A673 (cell line): ENCODE data around the gene MRGPRE. TPM values are rescaled to one million over a fixed set of nuclear protein-coding genes. Genes with fewer than 3 reads are reported as not detected.

ENCODE experiments used
- BruUV-seq: library from RNA; stranded (reverse); fragments of 400-500 nt; replicated peaks from 2 replicates; lab custom pipeline; 2021; lab: Mats Ljungman, UMichigan
- CTCF ChIA-PET: fragments of 300-600 bp; sonication (Branson Sonifier 250); formaldehyde crosslinking; loops from one replicate; lab custom pipeline; 2022; ENCODE audit warnings: antibody characterized with exemption; lab: Charles Lee
- POLR2A ChIA-PET: fragments of 300-600 bp; sonication (Branson Sonifier 250); formaldehyde crosslinking; loops from one replicate; lab custom pipeline; 2022; ENCODE audit warnings: antibody characterized with exemption; ENCODE audit not compliant: low non-redundant PET; lab: Charles Lee
- DNase-seq: peaks from one replicate; pipeline ENCODE4 v3.0.0-alpha.2; 2015; ENCODE audit warnings: low spot score
- H3K27ac ChIP-seq: fragments of 200-600 bp; sonication (generic); 2 replicates; pipeline ENCODE4 v1.5.1; 2016; ENCODE audit warnings: mixed run types, low read depth, mild to moderate bottlenecking, mixed read lengths, antibody characterized with exemption, low read length; ENCODE audit not compliant: poor library complexity, severe bottlenecking
- H3K27me3 ChIP-seq: fragments of 200-600 bp; sonication (generic); replicated peaks from 2 replicates; pipeline ENCODE4 v1.6.1; 2017; ENCODE audit warnings: mixed run types, low read depth, mild to moderate bottlenecking, mixed read lengths, antibody characterized with exemption, low read length; ENCODE audit not compliant: insufficient read depth, poor library complexity
- H3K36me3 ChIP-seq: fragments of 200-600 bp; sonication (generic); 2 replicates; pipeline ENCODE4 v1.6.1; 2016; ENCODE audit warnings: mixed run types, mild to moderate bottlenecking, mixed read lengths, antibody characterized with exemption, low read length; ENCODE audit not compliant: insufficient read depth, poor library complexity, severe bottlenecking
- H3K4me1 ChIP-seq: fragments of 200-600 bp; sonication (generic); 2 replicates; pipeline ENCODE4 v1.6.1; 2017; ENCODE audit warnings: mixed run types, mild to moderate bottlenecking, mixed read lengths, antibody characterized with exemption, low read length; ENCODE audit not compliant: insufficient read depth, poor library complexity, severe bottlenecking
- H3K4me3 ChIP-seq: fragments of 200-600 bp; sonication (generic); 2 replicates; pipeline ENCODE4 v1.5.1; 2016; ENCODE audit warnings: low read depth, mixed run types, mild to moderate bottlenecking, mixed read lengths, low read length; ENCODE audit not compliant: poor library complexity, severe bottlenecking
- H3K9me3 ChIP-seq: fragments of 200-600 bp; sonication (generic); 2 replicates; pipeline ENCODE4 v1.6.1; 2016; ENCODE audit warnings: mixed run types, low read depth, mild to moderate bottlenecking, mixed read lengths, antibody characterized with exemption, low read length; ENCODE audit not compliant: poor library complexity, severe bottlenecking
- CTCF ChIP-seq: fragments of 300-800, 200-600 bp; sonication (generic); conservative IDR thresholded peaks from 2 replicates; pipeline ENCODE4 v1.5.1; 2017; ENCODE audit warnings: low read depth, mild to moderate bottlenecking, antibody characterized with exemption, low read length, moderate library complexity, mixed read lengths
- EZH2 ChIP-seq: fragments of 200-600 bp; sonication (generic); IDR thresholded peaks from 2 replicates; pipeline ENCODE4 v1.6.1; 2017; ENCODE audit warnings: borderline replicate concordance, low read depth, mild to moderate bottlenecking, mixed read lengths, antibody characterized with exemption, low read length; ENCODE audit not compliant: poor library complexity, severe bottlenecking
- intact Hi-C: fragments of 100-400 bp; cut with micrococcal nuclease; formaldehyde crosslinking; loops from one replicate; pipeline ENCODE4 v1.10.0; 2022; ENCODE audit not compliant: unreplicated experiment
- total RNA-seq: library from RNA; stranded (reverse); gene quantifications from 2 replicates; pipeline ENCODE4 v1.2.3, GENCODE V29; 2021

The MRGPRE gene
- total RNA-seq, 1 experiment from 2014 or later, result not detected

- no peak for TF ChIP-seq CTCF
- no peak for TF ChIP-seq EZH2
- intact Hi-C loops, result no loop called here
- CTCF ChIA-PET, result no interaction called here
Measured at GRCh38 chr11:3214420-3214699, 17.9 kb downstream of the MRGPRE start.

GRCh38 chr11:3213659-3214419 is 18.4 kb downstream of the MRGPRE start:
- Histone ChIP-seq H3K27ac (no peak overlapping the region), H3K9me3 (peaks cover 6% of the 10 kb centered on the region), H3K27me3 (no peaks in the 10 kb centered on the region), H3K36me3 (no peaks in the 10 kb centered on the region), H3K4me3 (no peak overlapping the region), H3K4me1 (no peaks in the 10 kb centered on the region)
- intact Hi-C loops, result no loop called here
- ChIA-PET CTCF (no interaction called here), POLR2A (no interaction called here)
- DNase-seq, result no peak
- no peak for TF ChIP-seq EZH2
- BruUV-seq, result no TSS peak

More at GRCh38 chr11:3214420-3214699, 17.9 kb downstream of the MRGPRE start:
- BruUV-seq, result no TSS peak
- Histone ChIP-seq H3K27me3 (no peaks in the 10 kb centered on the region), H3K4me3 (no peak overlapping the region), H3K9me3 (peaks cover 6% of the 10 kb centered on the region), H3K27ac (no peak overlapping the region), H3K36me3 (no peaks in the 10 kb centered on the region), H3K4me1 (no peaks in the 10 kb centered on the region)
- no peak for DNase-seq
- POLR2A ChIA-PET, result no interaction called here

GRCh38 chr11:3208272-3208671 is 23.9 kb downstream of the MRGPRE start:
- no TSS peak for BruUV-seq
- TF ChIP-seq EZH2 (no peak), CTCF (no peak)
- no peak for DNase-seq
- CTCF ChIA-PET, result no interaction called here
- Histone ChIP-seq H3K4me3 (no peak overlapping the region), H3K27me3 (peaks cover 5% of the 10 kb centered on the region), H3K4me1 (no peaks in the 10 kb centered on the region), H3K27ac (no peak overlapping the region), H3K9me3 (peaks cover 6% of the 10 kb centered on the region), H3K36me3 (no peaks in the 10 kb centered on the region)
- intact Hi-C loops, result no loop called here
- POLR2A ChIA-PET, result no interaction called here
